ENCODE data around the gene PDE8A. TPM values are rescaled to one million over a fixed set of nuclear protein-coding genes. Genes with fewer than 3 reads are reported as not detected.

PDE8A gene
- total and polyA plus RNA-seq, 10 of the 15 experiments (the other 5 are each of a cell fraction or from before 2014, with no cell fraction given): 6.7 to 69.2 (median 27.2) TPM

- RAD21 ChIA-PET (ENCODE audit: unreplicated experiment): no interaction called here
- WGBS (ENCODE audit: insufficient coverage, insufficient replicate concordance, low lambda C conversion rate, missing lambda C conversion rate): 14% methylated on average over 3 of the region's 3 CpGs
Measured at GRCh38 chr15:84968301-84968700, 13.4 kb upstream of the PDE8A start.

DNA sequence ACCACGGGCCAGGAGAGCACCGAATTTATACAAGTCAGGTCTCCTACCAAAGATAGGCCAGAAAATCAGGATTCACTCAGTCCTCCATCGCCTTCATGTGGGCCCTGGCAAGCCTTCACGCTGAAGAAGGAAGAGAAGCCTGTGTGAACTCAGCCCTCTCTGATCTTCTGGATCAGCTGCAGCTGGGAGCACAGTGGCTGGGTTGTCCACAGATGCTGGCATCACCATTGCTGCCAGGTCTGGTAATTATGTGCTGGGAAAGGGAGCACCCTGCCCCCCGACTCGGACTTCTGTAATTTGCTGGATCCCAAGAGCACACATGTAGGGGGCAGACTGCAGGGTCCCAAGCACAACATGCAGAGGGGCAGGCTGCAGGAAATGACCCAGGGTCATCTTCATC is 12.4 kb upstream of the PDE8A start:
- Histone ChIP-seq H3K27me3 (replicated peaks in 1 of 2; ENCODE audit: control insufficient read depth in 2 of 2, insufficient read depth in 2 of 2, low read length in 1 of 2) (no peaks in the 10 kb centered on the region), H4K20me1 (ENCODE audit: control insufficient read depth, insufficient read depth) (no peaks in the 10 kb centered on the region), H3K9me3 (replicated peaks; ENCODE audit: control insufficient read depth, insufficient read depth, low read length) (peaks cover 3% of the 10 kb centered on the region; the same call in 2 of the 3 replicates), H2AFZ (ENCODE audit: control insufficient read depth, low read depth, low read length) (no peak overlapping the region), H3K36me3 (ENCODE audit: control insufficient read depth in 2 of 2, insufficient read depth in 2 of 2, low read length in 1 of 2) (no peaks in the 10 kb centered on the region), H3K9ac (ENCODE audit: control insufficient read depth, insufficient read depth, low read length) (no peak overlapping the region), H3K4me1 (ENCODE audit: control insufficient read depth, insufficient read depth, low read length) (no peaks in the 10 kb centered on the region), H3K79me2 (ENCODE audit: control insufficient read depth, insufficient read depth, low read length) (no peaks in the 10 kb centered on the region), H3K4me2 (ENCODE audit: control insufficient read depth, insufficient read depth) (no peak overlapping the region), H3K4me3 (no peak overlapping the region), H3K27ac (ENCODE audit: control insufficient read depth, insufficient read depth) (no peak overlapping the region)
- CTCF ChIA-PET: interaction anchor here (1.0 kb wide), 1 partner anchor 13 kb away, joined by 3 read pairs; no protein-coding TSS in a partner anchor
- DNase-seq (ENCODE audit: low read depth, low spot score) (no peak), FAIRE-seq (no peak), ATAC-seq (no peak)
- intact Hi-C loops (cut with micrococcal nuclease; ENCODE audit: unreplicated experiment) (no loop called here), in situ Hi-C loops (cut with MboI) (no loop called here)
- RAD21 ChIA-PET (ENCODE audit: unreplicated experiment): no interaction called here
- SMC1A ChIA-PET (ENCODE audit: uncharacterized antibody, unreplicated experiment): no interaction called here
- BruUV-seq (replicated peaks): no TSS peak
- POLR2A ChIA-PET: no interaction called here
- 22% methylated on average over 6 of the region's 6 CpGs for WGBS (ENCODE audit: insufficient coverage, insufficient replicate concordance, low lambda C conversion rate, missing lambda C conversion rate)
- TF ChIP-seq, protein P1, sequence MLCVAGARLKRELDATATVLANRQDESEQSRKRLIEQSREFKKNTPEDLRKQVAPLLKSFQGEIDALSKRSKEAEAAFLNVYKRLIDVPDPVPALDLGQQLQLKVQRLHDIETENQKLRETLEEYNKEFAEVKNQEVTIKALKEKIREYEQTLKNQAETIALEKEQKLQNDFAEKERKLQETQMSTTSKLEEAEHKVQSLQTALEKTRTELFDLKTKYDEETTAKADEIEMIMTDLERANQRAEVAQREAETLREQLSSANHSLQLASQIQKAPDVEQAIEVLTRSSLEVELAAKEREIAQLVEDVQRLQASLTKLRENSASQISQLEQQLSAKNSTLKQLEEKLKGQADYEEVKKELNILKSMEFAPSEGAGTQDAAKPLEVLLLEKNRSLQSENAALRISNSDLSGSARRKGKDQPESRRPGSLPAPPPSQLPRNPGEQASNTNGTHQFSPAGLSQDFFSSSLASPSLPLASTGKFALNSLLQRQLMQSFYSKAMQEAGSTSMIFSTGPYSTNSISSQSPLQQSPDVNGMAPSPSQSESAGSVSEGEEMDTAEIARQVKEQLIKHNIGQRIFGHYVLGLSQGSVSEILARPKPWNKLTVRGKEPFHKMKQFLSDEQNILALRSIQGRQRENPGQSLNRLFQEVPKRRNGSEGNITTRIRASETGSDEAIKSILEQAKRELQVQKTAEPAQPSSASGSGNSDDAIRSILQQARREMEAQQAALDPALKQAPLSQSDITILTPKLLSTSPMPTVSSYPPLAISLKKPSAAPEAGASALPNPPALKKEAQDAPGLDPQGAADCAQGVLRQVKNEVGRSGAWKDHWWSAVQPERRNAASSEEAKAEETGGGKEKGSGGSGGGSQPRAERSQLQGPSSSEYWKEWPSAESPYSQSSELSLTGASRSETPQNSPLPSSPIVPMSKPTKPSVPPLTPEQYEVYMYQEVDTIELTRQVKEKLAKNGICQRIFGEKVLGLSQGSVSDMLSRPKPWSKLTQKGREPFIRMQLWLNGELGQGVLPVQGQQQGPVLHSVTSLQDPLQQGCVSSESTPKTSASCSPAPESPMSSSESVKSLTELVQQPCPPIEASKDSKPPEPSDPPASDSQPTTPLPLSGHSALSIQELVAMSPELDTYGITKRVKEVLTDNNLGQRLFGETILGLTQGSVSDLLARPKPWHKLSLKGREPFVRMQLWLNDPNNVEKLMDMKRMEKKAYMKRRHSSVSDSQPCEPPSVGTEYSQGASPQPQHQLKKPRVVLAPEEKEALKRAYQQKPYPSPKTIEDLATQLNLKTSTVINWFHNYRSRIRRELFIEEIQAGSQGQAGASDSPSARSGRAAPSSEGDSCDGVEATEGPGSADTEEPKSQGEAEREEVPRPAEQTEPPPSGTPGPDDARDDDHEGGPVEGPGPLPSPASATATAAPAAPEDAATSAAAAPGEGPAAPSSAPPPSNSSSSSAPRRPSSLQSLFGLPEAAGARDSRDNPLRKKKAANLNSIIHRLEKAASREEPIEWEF (IDR thresholded peaks at IDR 0.05; ENCODE audit: insufficient replicate concordance, low read depth, low read length): no peak
- TF ChIP-seq POU2F2 (IDR thresholded peaks at IDR 0.05; ENCODE audit: borderline replicate concordance, low read depth, low read length) (no peak), ZNF217 (IDR thresholded peaks at IDR 0.05) (no peak), POLR2AphosphoS2 (IDR thresholded peaks at IDR 0.05; ENCODE audit: low read depth, low read length) (no peak), NR2C1 (IDR thresholded peaks at IDR 0.05) (no peak), ASH2L (IDR thresholded peaks at IDR 0.05; ENCODE audit: borderline replicate concordance, low read depth) (no peak)
- TF ChIP-seq, protein P2, sequence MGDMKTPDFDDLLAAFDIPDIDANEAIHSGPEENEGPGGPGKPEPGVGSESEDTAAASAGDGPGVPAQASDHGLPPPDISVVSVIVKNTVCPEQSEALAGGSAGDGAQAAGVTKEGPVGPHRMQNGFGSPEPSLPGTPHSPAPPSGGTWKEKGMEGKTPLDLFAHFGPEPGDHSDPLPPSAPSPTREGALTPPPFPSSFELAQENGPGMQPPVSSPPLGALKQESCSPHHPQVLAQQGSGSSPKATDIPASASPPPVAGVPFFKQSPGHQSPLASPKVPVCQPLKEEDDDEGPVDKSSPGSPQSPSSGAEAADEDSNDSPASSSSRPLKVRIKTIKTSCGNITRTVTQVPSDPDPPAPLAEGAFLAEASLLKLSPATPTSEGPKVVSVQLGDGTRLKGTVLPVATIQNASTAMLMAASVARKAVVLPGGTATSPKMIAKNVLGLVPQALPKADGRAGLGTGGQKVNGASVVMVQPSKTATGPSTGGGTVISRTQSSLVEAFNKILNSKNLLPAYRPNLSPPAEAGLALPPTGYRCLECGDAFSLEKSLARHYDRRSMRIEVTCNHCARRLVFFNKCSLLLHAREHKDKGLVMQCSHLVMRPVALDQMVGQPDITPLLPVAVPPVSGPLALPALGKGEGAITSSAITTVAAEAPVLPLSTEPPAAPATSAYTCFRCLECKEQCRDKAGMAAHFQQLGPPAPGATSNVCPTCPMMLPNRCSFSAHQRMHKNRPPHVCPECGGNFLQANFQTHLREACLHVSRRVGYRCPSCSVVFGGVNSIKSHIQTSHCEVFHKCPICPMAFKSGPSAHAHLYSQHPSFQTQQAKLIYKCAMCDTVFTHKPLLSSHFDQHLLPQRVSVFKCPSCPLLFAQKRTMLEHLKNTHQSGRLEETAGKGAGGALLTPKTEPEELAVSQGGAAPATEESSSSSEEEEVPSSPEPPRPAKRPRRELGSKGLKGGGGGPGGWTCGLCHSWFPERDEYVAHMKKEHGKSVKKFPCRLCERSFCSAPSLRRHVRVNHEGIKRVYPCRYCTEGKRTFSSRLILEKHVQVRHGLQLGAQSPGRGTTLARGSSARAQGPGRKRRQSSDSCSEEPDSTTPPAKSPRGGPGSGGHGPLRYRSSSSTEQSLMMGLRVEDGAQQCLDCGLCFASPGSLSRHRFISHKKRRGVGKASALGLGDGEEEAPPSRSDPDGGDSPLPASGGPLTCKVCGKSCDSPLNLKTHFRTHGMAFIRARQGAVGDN (IDR thresholded peaks at IDR 0.05): no peak

More at GRCh38 chr15:84968301-84968700, 13.4 kb upstream of the PDE8A start:
- no peak overlapping the region for H3K4me3 ChIP-seq
- no peaks in the 10 kb centered on the region for H4K20me1 ChIP-seq (ENCODE audit: control insufficient read depth, insufficient read depth)
- H3K79me2 ChIP-seq (ENCODE audit: control insufficient read depth, insufficient read depth, low read length): no peaks in the 10 kb centered on the region
- SMC1A ChIA-PET (ENCODE audit: uncharacterized antibody, unreplicated experiment): no interaction called here
- H3K9me3 ChIP-seq (replicated peaks; ENCODE audit: control insufficient read depth, insufficient read depth, low read length): peaks cover 3% of the 10 kb centered on the region; the same call in 2 of the 3 replicates
- ATAC-seq (no peak), FAIRE-seq (no peak), DNase-seq (ENCODE audit: low read depth, low spot score) (no peak)
- BruUV-seq (replicated peaks): no TSS peak
- in situ Hi-C loops (cut with MboI): no loop called here
- no peaks in the 10 kb centered on the region for H3K36me3 ChIP-seq (ENCODE audit: control insufficient read depth in 2 of 2, insufficient read depth in 2 of 2, low read length in 1 of 2)
- H3K27ac ChIP-seq (ENCODE audit: control insufficient read depth, insufficient read depth): no peak overlapping the region
- no peak for TF ChIP-seq POLR2AphosphoS2 (IDR thresholded peaks at IDR 0.05; ENCODE audit: low read depth, low read length)
- TF ChIP-seq STAT3 (IDR thresholded peaks at IDR 0.05; ENCODE audit: low read depth, low read length): no peak
- TF ChIP-seq RBBP5 (conservative IDR thresholded peaks at IDR 0.05): no peak
- no peak for TF ChIP-seq CEBPB (IDR thresholded peaks at IDR 0.05; ENCODE audit: borderline replicate concordance in 1 of 2, low read depth in 2 of 2, low read length in 2 of 2)
- CTCF ChIA-PET: interaction anchor here (0.5 kb wide), 1 partner anchor 372 kb away, joined by 3 read pairs; no protein-coding TSS in a partner anchor
- no peak overlapping the region for H3K9ac ChIP-seq (ENCODE audit: control insufficient read depth, insufficient read depth, low read length)
- H2AFZ ChIP-seq (ENCODE audit: control insufficient read depth, low read depth, low read length): no peak overlapping the region
- no peak overlapping the region for H3K4me2 ChIP-seq (ENCODE audit: control insufficient read depth, insufficient read depth)
- POLR2A ChIA-PET: no interaction called here
- H3K4me1 ChIP-seq (ENCODE audit: control insufficient read depth, insufficient read depth, low read length): no peaks in the 10 kb centered on the region
- no peaks in the 10 kb centered on the region for H3K27me3 ChIP-seq (replicated peaks in 1 of 2; ENCODE audit: control insufficient read depth in 2 of 2, insufficient read depth in 2 of 2, low read length in 1 of 2)
- intact Hi-C loops (cut with micrococcal nuclease; ENCODE audit: unreplicated experiment): no loop called here
